ENCODE data around the gene POLR3E.

GRCh38 chr16:22380529-22380928 lies 83.3 kb downstream of the POLR3E start:
- TF ChIP-seq CTCF (IDR thresholded peaks at IDR 0.05; ENCODE audit: low read depth, low read length) (no peak), EZH2phosphoT487 (IDR thresholded peaks at IDR 0.05; ENCODE audit: low read depth) (no peak)

All from OCI-LY3 (cell line).